Stimulated activated CD8-positive, alpha-beta memory T cell treated with anti-CD3 and anti-CD28 coated beads, Interleukin-15, amount 100 ng/mL, for 48 hours (primary cell): ENCODE data around the gene TKFC.

Experiments used
- DNase-seq, 2 donors: peaks; one replicate each; pipeline ENCODE4 v3.0.0-alpha.2; 2020; ENCODE audit warnings: low read depth in 2 of 2

The TKFC gene, protein sequence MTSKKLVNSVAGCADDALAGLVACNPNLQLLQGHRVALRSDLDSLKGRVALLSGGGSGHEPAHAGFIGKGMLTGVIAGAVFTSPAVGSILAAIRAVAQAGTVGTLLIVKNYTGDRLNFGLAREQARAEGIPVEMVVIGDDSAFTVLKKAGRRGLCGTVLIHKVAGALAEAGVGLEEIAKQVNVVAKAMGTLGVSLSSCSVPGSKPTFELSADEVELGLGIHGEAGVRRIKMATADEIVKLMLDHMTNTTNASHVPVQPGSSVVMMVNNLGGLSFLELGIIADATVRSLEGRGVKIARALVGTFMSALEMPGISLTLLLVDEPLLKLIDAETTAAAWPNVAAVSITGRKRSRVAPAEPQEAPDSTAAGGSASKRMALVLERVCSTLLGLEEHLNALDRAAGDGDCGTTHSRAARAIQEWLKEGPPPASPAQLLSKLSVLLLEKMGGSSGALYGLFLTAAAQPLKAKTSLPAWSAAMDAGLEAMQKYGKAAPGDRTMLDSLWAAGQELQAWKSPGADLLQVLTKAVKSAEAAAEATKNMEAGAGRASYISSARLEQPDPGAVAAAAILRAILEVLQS

DNA sequence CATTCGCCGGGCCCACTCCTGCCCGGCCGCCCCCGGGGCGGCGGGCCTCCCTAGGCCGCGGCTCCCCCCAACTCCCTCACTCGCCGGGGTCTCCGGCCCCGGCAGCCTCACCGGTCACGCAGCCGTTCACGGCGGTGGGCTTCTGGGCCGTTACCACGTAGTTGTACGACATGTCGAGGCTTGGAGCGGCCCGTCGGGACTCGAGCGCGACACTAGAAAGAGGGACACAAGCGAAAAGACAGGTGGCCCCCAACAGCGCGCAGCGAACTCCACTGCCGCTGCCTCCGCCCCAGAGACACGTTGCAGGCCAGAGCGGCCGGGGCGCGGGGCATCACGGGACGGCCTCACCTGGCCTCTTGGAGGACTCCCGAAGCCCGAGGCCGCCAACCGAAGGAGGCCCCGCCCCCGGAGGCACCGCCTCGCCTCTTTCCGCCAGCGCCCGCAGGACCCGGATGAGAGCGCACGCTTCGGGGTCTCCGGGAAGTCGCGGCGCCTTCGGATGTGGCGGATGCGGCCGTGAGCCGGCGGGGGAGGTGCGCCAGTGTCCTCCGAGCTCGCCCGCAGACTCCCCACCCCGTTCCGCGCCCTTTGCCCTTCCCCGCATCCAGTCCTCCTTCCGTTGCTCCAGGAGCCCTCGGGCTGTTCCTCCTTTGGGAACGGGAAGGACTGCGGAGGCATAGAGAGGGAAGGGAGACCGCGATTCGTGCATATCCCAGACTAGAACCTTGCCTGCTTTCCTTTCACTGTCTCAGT, at the start of gene TKFC, which contains the start of gene DDB1:
TKFC (plus strand) TSS at position 432 of the 753 bp plus-strand sequence. CDS start 1,501 bp downstream, outside the sequence.
DDB1 (minus strand) TSS at position 309 of the 753 bp plus-strand sequence; CDS start at position 172, 137 bp downstream.
- peak; percentile 98 for DNase-seq

DNA sequence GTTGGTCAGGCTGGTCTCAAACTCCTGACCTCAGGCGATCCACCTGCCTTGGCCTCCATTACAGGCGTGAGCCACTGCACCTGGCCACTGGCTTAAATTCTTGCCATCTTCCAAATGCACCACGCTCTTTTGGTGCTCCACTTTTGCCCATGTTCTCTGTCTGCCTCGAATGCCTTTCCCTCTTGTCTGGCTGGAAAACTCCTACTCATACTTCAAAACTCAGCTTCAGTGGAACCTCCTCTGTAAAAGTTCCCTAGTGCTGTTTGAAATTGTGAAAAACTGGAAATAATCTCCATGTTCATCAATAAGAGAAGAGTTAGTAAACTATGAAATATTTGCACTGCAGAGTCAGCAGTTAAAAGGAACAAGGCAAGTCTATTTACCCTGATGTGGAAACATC, 49.4 kb upstream of the TKFC start:
- no peak for DNase-seq

DNA sequence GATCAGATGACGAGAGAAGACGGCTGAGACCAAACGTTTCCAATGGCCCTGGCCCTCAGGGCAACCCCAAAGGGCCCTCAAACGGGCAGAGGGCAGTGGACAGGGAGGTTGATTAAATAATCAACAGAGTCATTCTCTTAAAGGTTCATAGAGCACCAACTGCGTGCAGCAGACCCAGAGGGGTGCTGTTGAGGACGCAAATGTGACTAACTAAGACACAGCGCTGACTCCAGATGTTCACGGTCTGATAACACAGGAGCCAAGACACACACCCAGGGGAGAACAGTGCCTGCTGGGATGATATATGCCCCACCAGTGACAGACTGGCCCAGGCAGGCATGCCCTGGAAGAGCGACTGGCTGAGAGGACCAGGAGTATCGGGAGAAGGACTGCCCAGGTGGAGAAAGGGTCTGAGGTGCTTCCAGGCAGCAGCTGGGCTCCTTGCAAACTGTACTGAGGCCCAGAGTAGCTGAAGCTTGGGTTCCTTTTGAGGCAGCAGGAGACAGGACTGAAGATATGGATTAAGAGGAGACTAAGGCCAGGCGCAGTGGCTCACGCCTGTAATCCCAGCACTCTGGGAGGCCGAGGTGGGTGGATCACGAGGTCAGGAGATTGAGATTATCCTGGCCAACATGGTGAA, 45.6 kb upstream of the TKFC start:
- no peak for DNase-seq

DNA sequence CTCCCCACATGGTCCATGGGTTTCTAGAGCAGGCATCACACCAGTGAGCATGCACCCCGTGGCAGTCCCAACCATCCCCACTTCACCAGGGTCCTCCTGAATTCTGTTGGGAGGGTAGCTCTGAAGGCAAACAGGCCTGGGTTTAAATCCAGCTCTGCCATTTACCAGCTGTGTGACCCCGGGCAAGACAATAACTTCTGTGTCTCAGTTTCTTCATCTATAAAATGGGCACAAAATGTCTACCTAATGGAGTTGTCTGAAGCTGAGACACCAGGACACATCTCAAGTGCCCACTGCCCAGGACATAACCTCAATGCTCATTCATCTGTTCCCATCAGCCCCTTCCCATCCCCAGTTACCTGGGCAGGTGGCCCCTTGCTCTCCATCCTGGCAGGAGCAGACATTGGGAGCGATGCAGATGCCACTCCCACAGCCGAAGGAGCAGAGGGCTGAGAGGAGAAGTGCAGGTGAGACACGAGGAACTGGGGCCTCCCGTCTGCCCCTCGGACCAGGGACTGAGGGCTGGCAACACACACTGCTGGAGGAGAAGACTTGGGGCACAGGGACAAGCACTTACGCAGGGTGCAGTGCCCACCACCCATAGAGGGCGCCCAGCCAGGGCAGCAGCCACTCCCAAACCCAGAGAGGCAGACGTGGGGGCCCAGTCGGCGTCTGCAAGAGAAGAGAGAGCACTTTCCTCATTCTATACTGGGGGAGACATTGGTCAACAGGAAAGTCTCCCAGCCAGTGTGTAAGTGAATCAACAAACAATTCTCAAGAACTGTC, 41.9 kb upstream of the TKFC start:
- no peak for DNase-seq

DNA sequence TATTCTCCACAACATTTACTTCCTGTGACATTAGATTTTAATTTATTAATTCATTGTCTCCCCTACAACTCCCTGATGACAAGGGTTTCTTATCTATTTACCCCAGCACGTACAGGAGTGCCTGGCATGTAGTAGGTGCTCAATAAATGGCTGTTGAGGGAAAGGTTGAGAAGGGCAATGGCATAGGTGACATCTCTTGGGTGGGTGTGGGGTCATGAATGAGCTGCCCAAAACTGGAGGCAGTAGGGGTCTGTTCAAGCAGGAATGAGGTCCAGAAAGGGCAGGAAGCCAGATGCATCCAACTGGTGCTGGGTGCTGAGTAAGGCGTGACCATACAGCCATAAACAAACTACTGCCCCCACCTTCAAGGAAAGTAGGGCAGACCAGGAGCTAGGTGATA, 40.7 kb upstream of the TKFC start:
- no peak for DNase-seq

DNA sequence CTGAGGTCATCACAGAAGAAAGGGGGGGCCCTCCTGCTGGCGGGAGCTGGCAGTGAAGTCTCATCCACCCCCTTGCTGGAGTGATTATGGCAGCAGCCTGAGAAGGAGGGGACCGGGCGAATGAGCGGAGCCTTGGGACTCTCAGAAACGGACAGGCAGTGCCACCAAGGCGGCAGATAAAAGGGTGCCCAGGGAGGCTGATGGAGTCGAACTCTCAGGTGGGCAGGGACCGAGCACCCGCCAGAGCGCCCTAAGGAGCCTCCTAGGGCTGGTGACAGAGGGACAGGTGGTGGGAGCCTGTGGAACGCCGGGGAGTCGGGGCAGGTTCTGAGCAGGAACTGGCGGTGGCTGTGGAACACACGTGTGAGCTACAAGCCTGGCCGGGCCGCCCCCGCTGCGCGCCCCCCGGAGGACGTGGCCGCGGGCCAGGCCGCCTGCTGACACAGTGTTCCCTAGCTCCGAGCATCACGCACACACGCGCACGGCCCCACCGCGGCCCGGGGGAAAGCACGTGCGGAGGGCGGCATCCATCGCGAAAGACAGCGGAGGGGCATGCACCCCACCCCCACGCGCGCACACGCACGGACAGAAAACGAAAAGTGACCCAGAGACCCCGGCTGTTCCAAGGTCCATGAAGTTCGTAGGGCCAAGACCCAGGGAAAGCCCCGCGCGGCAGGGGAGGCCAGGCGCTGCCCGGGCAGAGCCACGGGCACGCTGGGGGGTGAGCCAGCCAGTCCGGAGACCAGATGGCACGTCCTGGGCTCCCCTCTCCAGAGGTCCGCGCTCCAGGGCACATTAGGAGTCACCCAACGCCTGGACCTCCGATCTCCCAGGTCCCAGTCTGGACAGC, 38.9 kb upstream of the TKFC start:
- peak; percentile 42 to 50 for DNase-seq

DNA sequence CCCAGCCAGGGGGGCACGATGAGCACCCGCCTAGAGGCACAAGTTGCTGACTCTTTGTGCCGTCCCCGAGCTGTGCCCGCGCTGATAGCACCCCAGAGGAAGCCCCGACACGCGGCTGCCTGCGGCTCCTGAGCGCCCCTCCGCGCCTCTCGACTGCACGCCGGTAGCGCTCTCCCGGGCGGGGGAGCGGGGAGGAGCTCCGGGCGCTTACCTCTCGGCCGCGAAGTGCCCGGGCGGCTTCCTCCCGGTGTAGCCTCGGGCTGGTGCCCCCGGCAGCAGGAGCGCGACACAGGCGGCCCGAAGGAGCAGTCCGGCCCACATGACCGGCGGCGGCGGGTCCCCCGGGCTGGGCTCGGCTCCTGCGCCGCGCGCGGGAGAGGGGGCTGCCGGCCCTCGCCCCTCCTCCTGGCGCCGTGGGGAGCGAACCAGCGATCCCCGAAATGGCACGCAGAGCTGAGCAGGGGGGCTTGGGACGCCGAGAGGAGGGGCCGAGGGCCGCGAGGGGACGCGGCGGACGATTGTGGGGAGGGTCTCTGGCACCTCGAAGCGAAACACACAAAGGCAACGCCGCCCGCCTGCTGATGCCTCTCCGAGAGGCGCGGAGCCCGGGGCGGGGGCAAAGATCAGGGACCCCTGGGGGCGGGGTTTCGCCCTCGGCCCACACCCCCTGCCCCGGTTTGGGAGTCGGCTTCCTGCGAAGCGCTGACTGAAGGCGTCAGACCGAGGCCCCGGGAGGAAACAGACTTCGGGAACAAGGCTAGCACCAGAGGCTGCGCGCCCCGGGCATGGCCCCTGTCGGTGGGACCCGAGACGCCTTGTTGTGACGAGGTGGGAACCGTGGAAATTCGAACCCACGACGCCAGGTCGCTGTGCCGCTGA, 38.1 kb upstream of the TKFC start, which contains the start of gene VWCE:
VWCE (minus strand) TSS at position 600 of the 879 bp plus-strand sequence; CDS start at position 321, 279 bp downstream.
- DNase-seq, result peak; percentile 66 to 72

DNA sequence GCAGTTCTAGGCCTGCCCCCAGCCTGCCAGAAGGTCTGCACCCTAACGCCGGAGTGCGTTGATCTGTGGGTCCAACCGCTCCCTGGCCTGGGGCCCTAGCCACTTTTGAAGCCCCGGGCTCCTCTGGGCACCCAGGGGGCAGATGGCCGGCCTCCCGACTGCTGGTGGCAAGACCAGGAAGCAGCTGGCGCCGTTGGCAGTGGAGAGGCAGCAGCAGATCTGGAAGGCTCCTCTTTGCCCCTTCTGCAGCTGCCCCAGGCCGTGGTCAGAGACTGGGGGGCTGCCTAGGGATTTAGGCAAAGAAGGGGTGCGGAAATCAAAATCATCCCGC, 37.5 kb upstream of the TKFC start:
- no peak for DNase-seq

DNA sequence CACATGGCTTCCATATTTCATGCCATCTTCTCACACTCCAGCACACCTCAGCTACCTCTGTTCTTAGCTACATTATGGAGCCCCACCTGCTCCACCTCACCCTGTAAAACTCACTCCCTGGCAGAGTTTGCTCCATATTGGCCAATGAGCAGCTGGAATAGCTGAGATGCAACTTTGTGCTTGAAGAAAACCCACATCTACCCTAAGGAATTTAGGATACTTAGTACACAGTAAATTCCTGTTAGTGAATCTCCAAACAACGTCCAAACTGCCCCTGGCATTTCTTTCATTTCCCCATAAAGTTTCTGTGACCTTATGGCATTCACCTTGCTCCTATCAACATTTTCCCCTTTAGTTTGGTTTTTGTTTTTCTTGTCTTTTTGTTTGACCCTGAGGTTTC, 35.7 kb upstream of the TKFC start:
- DNase-seq, result no peak

DNA sequence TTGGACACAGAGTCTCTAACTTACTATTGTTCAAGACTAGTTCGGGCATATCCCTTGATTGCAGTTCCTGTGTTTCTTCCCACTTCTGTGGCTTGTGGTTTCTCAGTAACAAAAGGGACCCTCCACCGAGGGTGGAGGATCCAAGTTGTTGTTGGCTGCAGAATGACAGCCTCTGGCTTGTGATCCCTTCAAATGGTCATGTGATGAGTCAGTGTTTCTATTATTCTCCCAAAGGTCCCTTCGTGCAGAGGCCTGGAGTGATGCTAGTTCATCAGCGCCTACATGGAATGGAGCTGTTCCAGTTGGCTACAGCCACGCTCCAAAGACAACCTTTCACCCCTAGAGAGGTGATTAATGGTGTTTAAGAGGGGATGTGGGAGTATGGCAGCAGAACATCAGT, 35.3 kb upstream of the TKFC start:
- no peak for DNase-seq

DNA sequence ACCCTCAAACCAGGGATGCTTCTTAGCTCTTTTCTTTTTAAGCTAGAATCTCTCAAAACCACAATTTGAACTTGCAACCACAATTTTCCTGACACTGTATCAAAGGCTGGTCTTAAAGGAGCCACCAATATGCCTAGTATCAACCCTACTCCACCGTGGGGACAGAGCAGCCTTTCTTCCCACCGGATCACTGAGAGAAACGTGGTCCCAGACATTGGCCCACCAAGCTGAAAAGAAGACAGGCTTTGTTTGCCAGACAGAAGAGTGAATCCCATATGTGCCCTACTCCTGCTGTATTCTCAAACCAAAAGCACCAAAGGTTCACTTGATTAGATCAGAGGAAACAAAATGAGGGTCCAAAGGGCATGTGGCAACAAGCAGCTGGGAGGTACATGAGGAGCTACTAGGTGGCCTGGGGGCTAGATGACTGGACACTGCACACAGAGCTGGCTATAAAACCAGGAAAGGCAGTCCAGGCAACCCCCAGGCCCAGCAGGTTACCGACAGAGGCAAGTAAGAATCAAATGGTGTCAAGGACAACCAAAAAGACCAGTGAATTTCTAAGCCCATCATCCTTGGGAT, 34.3 kb upstream of the TKFC start:
- DNase-seq, result no peak

DNA sequence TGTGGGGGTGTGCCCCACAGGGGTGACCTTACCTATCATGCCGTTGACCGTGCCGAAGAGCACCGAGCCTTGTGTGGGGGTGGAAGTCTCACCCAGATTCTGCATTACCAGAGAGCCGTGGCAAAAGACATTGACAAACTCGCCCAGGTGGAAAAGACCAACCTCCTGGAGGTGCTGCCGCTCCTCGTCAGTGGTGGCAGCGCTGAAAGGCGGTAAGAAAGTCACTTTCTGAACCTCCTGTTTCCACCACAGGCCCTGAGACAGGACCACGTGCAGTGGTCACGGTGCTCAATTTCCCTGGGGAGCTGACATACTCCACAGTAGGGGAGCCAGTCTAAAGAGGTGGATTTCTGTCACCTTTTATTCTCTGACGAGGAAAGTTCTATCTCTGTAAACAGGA, 30.5 kb upstream of the TKFC start:
- DNase-seq, result no peak

DNA sequence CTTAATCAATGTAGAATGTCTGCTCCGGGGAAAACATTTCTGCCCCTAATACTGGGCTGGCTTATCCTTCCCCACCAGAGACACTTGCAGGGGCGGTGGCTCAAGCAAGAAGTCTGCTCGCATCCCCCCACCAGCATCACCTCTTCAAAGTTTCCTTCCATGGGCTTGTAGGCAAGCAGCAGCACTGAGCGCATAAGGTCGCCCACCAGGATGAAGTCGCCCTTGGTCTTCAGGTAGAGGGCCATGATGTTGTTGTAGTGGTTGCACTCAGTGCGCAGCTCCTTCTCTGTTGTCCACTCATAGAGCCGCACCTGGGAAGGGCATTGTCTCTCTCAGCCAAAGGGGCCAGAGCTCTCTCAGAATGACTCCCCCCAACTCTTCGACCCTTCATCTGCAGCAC, 29.3 kb upstream of the TKFC start:
- DNase-seq, result no peak

DNA sequence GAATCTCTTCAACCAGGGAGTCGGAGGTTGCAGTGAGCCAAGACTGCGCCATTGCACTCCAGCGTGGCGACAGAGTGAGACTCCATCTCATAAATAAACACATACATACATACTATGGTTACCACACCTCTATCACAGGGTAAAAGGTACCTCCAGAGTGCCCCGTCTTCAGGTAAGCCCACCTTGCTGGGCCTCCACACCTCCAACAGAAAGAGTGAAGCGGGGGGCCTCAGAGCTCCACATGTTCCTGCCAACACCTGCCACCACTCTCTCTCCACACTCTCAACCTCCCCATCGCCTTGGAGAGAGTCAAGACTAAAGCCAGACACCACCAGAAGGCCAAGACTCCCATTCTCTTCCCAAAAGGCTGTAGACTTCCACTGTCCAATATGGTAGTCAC, 27.6 kb upstream of the TKFC start:
- DNase-seq, result no peak

DNA sequence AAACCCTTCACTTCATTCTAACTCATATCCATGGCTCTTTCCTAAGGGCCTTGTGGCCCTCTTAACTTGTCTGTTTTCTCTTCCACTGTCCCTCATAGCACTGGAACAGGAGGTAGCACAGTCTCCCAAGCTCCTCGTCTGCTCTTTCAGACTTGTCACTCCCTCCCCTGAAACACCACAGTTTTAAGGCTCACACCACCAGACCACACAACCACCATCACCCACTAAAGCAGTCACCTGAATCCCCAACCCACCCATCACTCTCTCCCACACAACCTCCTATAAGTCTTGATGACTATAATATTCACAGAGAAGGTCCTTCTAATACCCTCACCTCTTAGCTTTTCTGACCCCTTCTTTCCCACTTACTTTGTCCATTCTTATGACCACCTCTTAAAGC, 26.8 kb upstream of the TKFC start:
- no peak for DNase-seq

DNA sequence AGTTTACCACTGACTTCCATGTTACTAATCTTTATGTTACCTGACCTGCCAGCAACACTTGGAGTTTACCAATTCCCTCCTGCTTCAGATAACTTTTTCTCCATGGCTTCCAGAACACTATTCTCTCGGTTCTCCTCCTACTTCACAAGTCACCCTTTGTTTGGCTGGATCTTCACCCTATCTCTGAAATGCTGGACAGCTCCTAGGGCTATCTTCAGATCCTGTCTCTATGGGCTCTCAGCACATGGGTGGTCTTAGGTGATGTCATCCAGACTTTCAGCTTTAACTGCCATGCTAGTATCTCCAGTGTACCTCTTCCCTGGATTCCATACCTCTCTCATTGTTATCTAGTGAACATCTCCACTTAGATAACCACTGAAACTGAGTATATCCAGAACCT, 25.7 kb upstream of the TKFC start:
- no peak for DNase-seq

DNA sequence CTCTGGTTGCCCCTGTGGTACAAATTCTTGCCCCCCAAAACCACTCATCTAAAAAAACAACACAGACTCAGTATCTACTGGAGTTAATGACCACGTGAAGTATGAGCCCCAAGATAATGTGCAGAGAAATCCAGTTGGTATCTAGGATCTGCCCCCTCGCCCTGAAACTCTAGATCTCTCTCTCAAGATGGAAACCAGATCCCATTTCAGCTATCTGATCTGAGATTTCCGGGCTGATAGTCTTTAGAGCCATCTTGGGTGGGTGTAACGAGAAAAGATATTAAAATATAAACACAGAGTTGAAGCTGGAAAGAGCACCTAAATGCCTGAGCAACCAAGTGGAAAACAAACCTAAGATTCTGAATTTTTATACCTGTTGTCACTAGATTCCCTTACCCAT, 23.9 kb upstream of the TKFC start:
- DNase-seq, result no peak

DNA sequence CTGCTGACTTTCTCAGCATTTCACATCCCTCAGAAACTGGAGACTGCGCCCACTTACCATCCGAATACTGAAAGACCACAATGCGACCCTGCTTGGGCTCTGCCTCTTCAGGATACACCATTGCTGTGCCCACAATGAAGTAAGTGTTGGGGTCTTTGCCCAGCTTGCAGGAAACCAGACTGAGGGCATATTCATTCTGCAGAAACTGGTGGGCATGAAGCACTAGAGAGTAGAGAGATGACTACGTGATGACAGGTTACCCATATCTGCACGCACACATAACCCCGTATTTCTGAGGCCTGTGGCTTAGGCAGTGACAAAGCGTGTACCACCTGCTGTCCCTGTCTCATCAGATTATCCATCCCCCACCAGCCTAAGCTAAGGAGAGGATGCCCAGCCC, 23.3 kb upstream of the TKFC start:
- peak; percentile 15 to 48 for DNase-seq

DNA sequence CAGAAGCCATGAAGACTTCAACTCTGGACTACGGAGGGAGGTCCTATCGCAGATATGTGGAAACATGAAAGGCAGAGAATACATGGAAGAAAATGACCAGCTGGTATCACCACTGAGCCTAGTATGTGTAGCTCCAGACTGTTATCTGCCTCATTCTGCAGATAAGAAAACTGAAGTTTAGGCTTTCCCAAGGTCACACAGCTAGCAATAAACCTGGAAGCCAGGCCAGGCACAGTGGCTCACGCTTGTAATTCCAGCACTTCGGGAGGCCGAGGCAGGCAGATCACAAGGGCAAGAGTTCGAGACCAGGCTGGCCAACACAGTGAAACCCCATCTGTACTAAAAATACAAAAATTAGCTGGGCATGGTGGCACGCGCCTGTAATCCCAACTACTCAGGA, 22.3 kb upstream of the TKFC start:
- DNase-seq, result no peak
